Fibroblast of lung (primary cell): ENCODE data around the gene TRA2B. TPM values are rescaled to one million over a fixed set of nuclear protein-coding genes. Genes with fewer than 3 reads are reported as not detected.

Experiments
- DNase-seq, 2 donors: peaks; one replicate each; pipeline versions ENCODE4 v3.0.0 to v3.0.0-alpha.2; 2010; ENCODE audit warnings: low read depth in 2 of 2
- H2AFZ ChIP-seq: 2 replicates; pipeline ENCODE4 v1.5.1; 2012; ENCODE audit warnings: low read length, control low read depth, inconsistent platforms
- H3K27ac ChIP-seq: 2 replicates; pipeline ENCODE4 v1.5.1; 2011; ENCODE audit warnings: low read length, control low read depth; ENCODE audit not compliant: insufficient read depth
- H3K27me3 ChIP-seq: 2 replicates; pipeline ENCODE4 v1.5.1; 2011; ENCODE audit warnings: mild to moderate bottlenecking, low read length; ENCODE audit not compliant: control insufficient read depth, insufficient read depth
- H3K36me3 ChIP-seq: 2 replicates; pipeline ENCODE4 v1.5.1; 2011; ENCODE audit warnings: low read length; ENCODE audit not compliant: control insufficient read depth, insufficient read depth
- H3K4me1 ChIP-seq: 2 replicates; pipeline ENCODE4 v1.5.1; 2011; ENCODE audit warnings: low read length; ENCODE audit not compliant: control insufficient read depth, insufficient read depth; ENCODE audit errors: extremely low read depth
- H3K4me2 ChIP-seq: 2 replicates; pipeline ENCODE4 v1.5.1; 2011; ENCODE audit warnings: low read length, control low read depth; ENCODE audit not compliant: insufficient read depth; ENCODE audit errors: extremely low read depth
- H3K4me3 ChIP-seq, 4 experiments: fragments of 200-600 bp in 1 of 4; sonication (generic) in 1 of 4; replicated peaks in 1 of 4; 2 replicates each; pipeline ENCODE4 v1.5.1; 2011 to 2016; ENCODE audit warnings: low read length in 4 of 4, low read depth in 3 of 4, mild to moderate bottlenecking in 3 of 4, control low read depth in 2 of 4, inconsistent platforms in 1 of 4, mixed read lengths in 1 of 4; ENCODE audit not compliant: insufficient read depth in 1 of 4; ENCODE audit errors: control extremely low read depth in 1 of 4
- H3K79me2 ChIP-seq: 2 replicates; pipeline ENCODE4 v1.5.1; 2012; ENCODE audit warnings: mild to moderate bottlenecking, low read length, inconsistent platforms; ENCODE audit not compliant: control insufficient read depth, insufficient read depth
- H3K9ac ChIP-seq: 2 replicates; pipeline ENCODE4 v1.5.1; 2011; ENCODE audit warnings: mild to moderate bottlenecking, low read length, control low read depth; ENCODE audit not compliant: insufficient read depth
- H3K9me3 ChIP-seq: 2 replicates; pipeline ENCODE4 v1.5.1; 2012; ENCODE audit warnings: low read depth, low read length; ENCODE audit not compliant: control insufficient read depth, insufficient read depth
- H4K20me1 ChIP-seq: 2 replicates; pipeline ENCODE4 v1.5.1; 2011; ENCODE audit warnings: low read length; ENCODE audit not compliant: control insufficient read depth, insufficient read depth; ENCODE audit errors: extremely low read depth
- EZH2 ChIP-seq: IDR thresholded peaks from 2 replicates; pipeline ENCODE4 v1.5.1; 2012; ENCODE audit warnings: low read length, control low read depth, mild to moderate bottlenecking; ENCODE audit errors: missing control alignments
- polyA plus RNA-seq, 2 donors: library from polyadenylated mRNA; depleted of rRNA in 1 of 2; stranded (reverse) in 1 of 2; unstranded in 1 of 2; fragments of >200 nt; gene quantifications; 2 replicates each; pipeline ENCODE4 v1.2.1, GENCODE V29; 2011 to 2012; ENCODE audit warnings: missing spikeins in 1 of 2
- total RNA-seq: library from RNA; depleted of rRNA; stranded (reverse); fragments of >200 nt; gene quantifications from 2 replicates; pipeline ENCODE4 v1.2.1, GENCODE V29; 2014
- TF ChIP-seq, protein P1 (sequence below), 2 donors: IDR thresholded peaks in 1 of 2; conservative IDR thresholded peaks in 1 of 2; 1 replicate in 1 of 2; 2 replicates in 1 of 2; pipeline ENCODE4 v1.5.1; 2011 to 2012; ENCODE audit warnings: low read length in 2 of 2, control low read depth in 1 of 2, inconsistent platforms in 1 of 2, low read depth in 1 of 2, mild to moderate bottlenecking in 1 of 2

Gene TRA2B
- total and polyA plus RNA-seq, 2 donors (not counting 1 experiment from before 2014, with no cell fraction given): 117 to 140 TPM

DNA sequence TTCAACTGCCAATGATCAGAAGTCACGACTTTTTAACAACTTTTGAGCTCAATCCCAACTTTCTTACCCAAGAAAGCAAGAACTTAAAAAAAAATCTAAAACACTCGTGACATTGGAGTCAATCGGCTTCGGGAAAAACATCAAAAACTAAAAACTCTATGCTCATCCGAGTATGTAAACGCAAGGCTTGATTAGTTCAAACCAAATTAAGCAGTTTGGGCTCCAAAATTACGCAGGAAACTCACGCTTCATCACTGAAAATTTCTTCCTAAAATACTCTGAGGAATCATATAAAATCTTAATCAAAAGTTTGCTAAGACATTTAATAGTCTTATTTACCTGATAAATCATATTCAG lies 1.6 kb downstream of the TRA2B start:
- Histone ChIP-seq H3K79me2 (peaks cover 66% of the 10 kb centered on the region), H2AFZ (no peak overlapping the region), H3K27me3 (no peaks in the 10 kb centered on the region), H3K4me1 (peaks cover 3% of the 10 kb centered on the region), H3K9ac (peak overlapping the region; percentile 100), H4K20me1 (peaks cover 40% of the 10 kb centered on the region), H3K9me3 (no peaks in the 10 kb centered on the region), H3K4me3 (peak overlapping the region; percentile 99 to 100 (median 100)), H3K4me2 (peak overlapping the region; percentile 96), H3K27ac (peak overlapping the region; percentile 100), H3K36me3 (peaks cover under 1% of the 10 kb centered on the region)
- DNase-seq: no peak
- no peak for TF ChIP-seq EZH2
- TF ChIP-seq, protein P1, sequence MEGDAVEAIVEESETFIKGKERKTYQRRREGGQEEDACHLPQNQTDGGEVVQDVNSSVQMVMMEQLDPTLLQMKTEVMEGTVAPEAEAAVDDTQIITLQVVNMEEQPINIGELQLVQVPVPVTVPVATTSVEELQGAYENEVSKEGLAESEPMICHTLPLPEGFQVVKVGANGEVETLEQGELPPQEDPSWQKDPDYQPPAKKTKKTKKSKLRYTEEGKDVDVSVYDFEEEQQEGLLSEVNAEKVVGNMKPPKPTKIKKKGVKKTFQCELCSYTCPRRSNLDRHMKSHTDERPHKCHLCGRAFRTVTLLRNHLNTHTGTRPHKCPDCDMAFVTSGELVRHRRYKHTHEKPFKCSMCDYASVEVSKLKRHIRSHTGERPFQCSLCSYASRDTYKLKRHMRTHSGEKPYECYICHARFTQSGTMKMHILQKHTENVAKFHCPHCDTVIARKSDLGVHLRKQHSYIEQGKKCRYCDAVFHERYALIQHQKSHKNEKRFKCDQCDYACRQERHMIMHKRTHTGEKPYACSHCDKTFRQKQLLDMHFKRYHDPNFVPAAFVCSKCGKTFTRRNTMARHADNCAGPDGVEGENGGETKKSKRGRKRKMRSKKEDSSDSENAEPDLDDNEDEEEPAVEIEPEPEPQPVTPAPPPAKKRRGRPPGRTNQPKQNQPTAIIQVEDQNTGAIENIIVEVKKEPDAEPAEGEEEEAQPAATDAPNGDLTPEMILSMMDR (conservative IDR thresholded peaks at IDR 0.05 in 1 of 2, IDR thresholded peaks at IDR 0.05 in 1 of 2; ENCODE audit: low read depth in 1 of 2, low read length in 2 of 2): no peak

DNA sequence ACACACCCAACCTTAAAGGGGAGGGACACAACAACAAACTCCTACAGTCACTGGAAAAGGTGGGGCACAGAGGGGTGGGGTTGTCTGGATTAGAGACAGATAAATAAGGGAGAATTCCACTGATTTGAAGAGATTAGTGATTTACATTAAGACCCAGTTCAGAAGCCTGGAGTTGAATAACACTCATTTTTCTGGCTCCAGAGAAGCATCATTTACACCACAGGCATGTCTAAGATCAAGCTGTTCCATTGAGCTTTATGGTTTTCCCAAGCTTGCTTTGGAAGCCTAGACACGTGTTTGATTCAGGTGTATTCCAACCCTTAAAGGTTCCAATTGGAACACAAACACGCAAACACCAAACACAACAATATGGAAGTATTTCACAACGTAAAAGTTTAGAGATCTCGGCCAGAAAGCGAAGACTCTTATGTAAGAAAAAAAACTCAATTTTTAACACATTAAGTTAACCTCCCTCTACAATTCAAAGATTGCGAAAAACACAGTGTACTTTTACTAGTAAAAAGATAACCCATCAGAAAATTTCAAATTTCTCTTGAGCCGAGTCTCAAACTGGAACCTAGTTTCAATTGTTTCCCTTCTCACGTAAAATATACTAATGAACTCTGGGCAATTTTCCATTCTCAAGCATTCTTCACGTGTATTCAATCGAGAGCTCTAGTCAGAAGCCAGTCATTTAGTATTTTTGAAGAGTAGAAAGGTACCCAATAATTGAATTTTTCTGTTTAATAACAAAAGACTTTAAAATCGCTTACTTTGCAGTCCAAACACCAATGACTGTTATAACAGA lies 2.1 kb downstream of the TRA2B start:
- Histone ChIP-seq H3K36me3 (peaks cover 3% of the 10 kb centered on the region), H3K4me2 (peak overlapping the region; percentile 96), H3K9me3 (no peaks in the 10 kb centered on the region), H4K20me1 (peaks cover 46% of the 10 kb centered on the region), H3K79me2 (peaks cover 71% of the 10 kb centered on the region), H3K27ac (peak overlapping the region; percentile 100), H3K9ac (peak overlapping the region; percentile 100), H3K4me3 (peak overlapping the region; percentile 99 to 100 (median 100)), H2AFZ (no peak overlapping the region), H3K27me3 (no peaks in the 10 kb centered on the region), H3K4me1 (peaks cover 7% of the 10 kb centered on the region)
- no peak for TF ChIP-seq EZH2
- TF ChIP-seq, protein P1 (conservative IDR thresholded peaks at IDR 0.05 in 1 of 2, IDR thresholded peaks at IDR 0.05 in 1 of 2; ENCODE audit: low read depth in 1 of 2, low read length in 2 of 2): no peak
- DNase-seq: peak in 1 of 2 donors; percentile 61

DNA sequence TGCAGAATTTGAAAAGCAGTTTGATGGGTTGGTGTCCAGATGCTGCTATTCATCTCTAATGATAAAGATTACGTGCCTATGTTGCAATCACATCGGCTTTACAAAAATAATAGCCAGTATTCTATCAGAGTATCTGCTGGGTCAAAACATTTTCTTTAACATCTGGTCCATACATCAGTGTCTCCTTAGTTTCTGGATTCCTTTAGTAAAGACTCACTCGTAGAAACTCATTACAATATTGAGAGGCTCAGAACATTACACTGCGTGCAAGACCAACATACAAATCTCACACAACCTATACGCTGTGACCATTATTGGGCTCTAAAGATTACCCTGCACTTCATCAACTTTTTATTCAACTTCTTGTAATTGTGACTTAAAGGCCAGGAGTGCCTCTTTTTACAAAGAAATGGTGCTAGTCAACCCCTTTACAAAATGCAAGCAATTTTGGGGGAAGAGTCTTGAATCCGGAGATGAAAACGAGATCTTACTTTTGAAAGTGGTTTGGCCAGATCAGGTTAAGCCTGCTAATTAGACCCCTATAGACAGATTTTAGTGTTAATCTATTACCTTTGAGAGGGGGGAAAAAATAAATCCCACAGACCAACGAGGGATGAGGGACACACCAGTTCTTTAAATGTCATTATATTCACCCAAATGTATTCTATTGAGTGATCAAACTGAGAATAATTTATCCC lies 2.9 kb downstream of the TRA2B start:
- Histone ChIP-seq H3K9ac (peak overlapping the region; percentile 38), H3K9me3 (no peaks in the 10 kb centered on the region), H3K27ac (peak overlapping the region; percentile 11), H3K27me3 (no peaks in the 10 kb centered on the region), H3K79me2 (peaks cover 79% of the 10 kb centered on the region), H3K4me3 (peak overlapping the region; percentile 99 to 100 (median 100)), H4K20me1 (peaks cover 51% of the 10 kb centered on the region), H3K4me2 (peak overlapping the region; percentile 96), H2AFZ (no peak overlapping the region), H3K4me1 (peaks cover 8% of the 10 kb centered on the region), H3K36me3 (peaks cover 3% of the 10 kb centered on the region)
- TF ChIP-seq, protein P1 (conservative IDR thresholded peaks at IDR 0.05 in 1 of 2, IDR thresholded peaks at IDR 0.05 in 1 of 2; ENCODE audit: low read depth in 1 of 2, low read length in 2 of 2): no peak
- TF ChIP-seq EZH2: no peak
- peak in 1 of 2 donors; percentile 48 for DNase-seq
